ENCODE results near the gene TMOD2. TPM values are rescaled to one million over a fixed set of nuclear protein-coding genes. Genes with fewer than 3 reads are reported as not detected.

The TMOD2 gene
- total RNA-seq, 1 experiment from 2014 or later: 3.0 TPM

DNA sequence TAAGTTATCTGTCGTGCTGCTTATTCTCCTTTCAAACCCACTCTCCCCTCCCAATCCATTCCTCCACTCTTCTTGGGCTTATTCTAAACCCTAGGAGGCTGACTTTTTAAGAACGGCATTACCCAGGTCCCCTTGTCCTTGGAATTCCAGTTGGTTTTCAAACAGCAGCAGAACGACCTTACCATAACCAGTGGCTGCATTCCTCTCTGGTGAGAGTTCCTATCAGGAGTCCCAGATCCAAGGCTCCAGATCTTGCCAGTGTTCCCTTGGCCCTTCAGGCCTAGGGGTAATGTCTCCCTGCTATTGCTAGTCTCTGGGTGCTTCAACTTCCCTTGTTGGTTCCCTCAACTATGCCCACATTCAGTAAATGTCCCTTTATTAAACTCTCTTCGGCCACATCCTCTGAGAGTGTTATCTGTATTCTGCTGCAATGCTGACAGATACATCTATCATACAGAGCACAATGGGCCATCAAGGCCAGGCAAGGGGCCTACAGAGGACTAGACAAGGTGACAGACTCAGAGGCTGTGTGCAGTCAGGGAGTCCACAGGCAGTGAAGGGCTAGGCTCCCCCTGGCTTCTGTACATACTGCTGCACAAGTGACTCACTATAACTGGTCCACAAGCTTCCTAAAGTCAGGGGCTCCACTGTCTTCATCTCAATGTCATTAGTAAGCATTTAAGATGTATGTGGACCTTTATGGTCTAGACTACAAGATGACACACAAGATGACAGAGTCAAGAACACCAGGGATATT, 24.1 kb upstream of the TMOD2 start:
- Histone ChIP-seq H3K9me3 (ENCODE audit: control insufficient read depth, low read depth, low read length) (no peaks in the 10 kb centered on the region), H3K56ac (ENCODE audit: insufficient read length, low read depth, low read length) (no peak overlapping the region), H2BK5ac (ENCODE audit: insufficient read length, low read length) (no peak overlapping the region), H4K5ac (ENCODE audit: insufficient read length, low read depth, low read length) (no peak overlapping the region), H2BK120ac (ENCODE audit: low read depth, low read length, poor library complexity, severe bottlenecking) (no peak overlapping the region), H4K20me1 (ENCODE audit: control insufficient read depth, insufficient read depth, insufficient read length) (no peaks in the 10 kb centered on the region), H4K91ac (ENCODE audit: insufficient read length, low read depth, low read length) (no peak overlapping the region), H3K23ac (ENCODE audit: insufficient read length, low read depth, low read length) (no peak overlapping the region), H3K9ac (ENCODE audit: extremely low read depth, insufficient read length, low read length) (no peak overlapping the region), H3K14ac (ENCODE audit: insufficient read depth, low read length) (no peak overlapping the region; the same call in 1 of the 2 replicates), H3K4ac (ENCODE audit: low read depth, low read length) (no peak overlapping the region), H2AFZ (ENCODE audit: low read length) (no peak overlapping the region), H3K79me2 (ENCODE audit: insufficient read depth, low read length) (no peaks in the 10 kb centered on the region), H3K27ac (ENCODE audit: insufficient read length, low read depth, low read length) (no peak overlapping the region), H2BK15ac (ENCODE audit: low read depth, low read length) (no peak overlapping the region), H4K8ac (replicated peaks; ENCODE audit: insufficient read length, low read depth, low read length) (no peak overlapping the region), H3K4me2 (ENCODE audit: insufficient read depth, insufficient read length, low read length) (no peak overlapping the region), H2BK20ac (ENCODE audit: low read depth, low read length, poor library complexity, severe bottlenecking) (no peak overlapping the region), H3K23me2 (ENCODE audit: insufficient read length, low read depth, low read length, poor library complexity, severe bottlenecking) (no peaks in the 10 kb centered on the region), H3K18ac (ENCODE audit: insufficient read length, low read depth, low read length) (no peak overlapping the region), H3K27me3 (ENCODE audit: insufficient read depth, low read length) (no peaks in the 10 kb centered on the region), H2BK12ac (ENCODE audit: insufficient read length, low read depth, low read length) (no peak overlapping the region), H2AK5ac (ENCODE audit: insufficient read length, low read length) (no peak overlapping the region), H3K4me1 (ENCODE audit: insufficient read depth, low read length) (peaks cover 7% of the 10 kb centered on the region; the same call in 1 of the 2 replicates), H3K79me1 (ENCODE audit: insufficient read depth, low read depth, low read length, poor library complexity, severe bottlenecking) (no peaks in the 10 kb centered on the region), H3T11ph (ENCODE audit: low read length) (no peak overlapping the region)
- H3K4me1 Mint-ChIP-seq: peaks cover 36% of the 10 kb centered on the region in 2 experiments
- no peaks in the 10 kb centered on the region; a peak in 1 of 5 replicates for H3K9me3 Mint-ChIP-seq
- H3K4me3 Mint-ChIP-seq: no peak overlapping the region
- H3K27me3 Mint-ChIP-seq (ENCODE audit: low read depth): peaks cover 5% of the 10 kb centered on the region; the same call in 1 of the 2 replicates
- H3K27ac Mint-ChIP-seq: no peak overlapping the region
- no peaks in the 10 kb centered on the region for H3K36me3 Mint-ChIP-seq (ENCODE audit: insufficient read depth in 1 of 3, low read depth in 3 of 3)
- TF ChIP-seq, protein P1, sequence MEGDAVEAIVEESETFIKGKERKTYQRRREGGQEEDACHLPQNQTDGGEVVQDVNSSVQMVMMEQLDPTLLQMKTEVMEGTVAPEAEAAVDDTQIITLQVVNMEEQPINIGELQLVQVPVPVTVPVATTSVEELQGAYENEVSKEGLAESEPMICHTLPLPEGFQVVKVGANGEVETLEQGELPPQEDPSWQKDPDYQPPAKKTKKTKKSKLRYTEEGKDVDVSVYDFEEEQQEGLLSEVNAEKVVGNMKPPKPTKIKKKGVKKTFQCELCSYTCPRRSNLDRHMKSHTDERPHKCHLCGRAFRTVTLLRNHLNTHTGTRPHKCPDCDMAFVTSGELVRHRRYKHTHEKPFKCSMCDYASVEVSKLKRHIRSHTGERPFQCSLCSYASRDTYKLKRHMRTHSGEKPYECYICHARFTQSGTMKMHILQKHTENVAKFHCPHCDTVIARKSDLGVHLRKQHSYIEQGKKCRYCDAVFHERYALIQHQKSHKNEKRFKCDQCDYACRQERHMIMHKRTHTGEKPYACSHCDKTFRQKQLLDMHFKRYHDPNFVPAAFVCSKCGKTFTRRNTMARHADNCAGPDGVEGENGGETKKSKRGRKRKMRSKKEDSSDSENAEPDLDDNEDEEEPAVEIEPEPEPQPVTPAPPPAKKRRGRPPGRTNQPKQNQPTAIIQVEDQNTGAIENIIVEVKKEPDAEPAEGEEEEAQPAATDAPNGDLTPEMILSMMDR (conservative IDR thresholded peaks at IDR 0.05): no peak
- WGBS (ENCODE audit: extremely low coverage, insufficient read length, low lambda C conversion rate): no CpG with 5 or more reads among the region's 4 CpGs
- DNase-seq: no peak
